T-helper 9 cell (primary cell): ENCODE results near the gene NUDT15.
"Not testable (repeated sequence)": the region's sequence is repeated elsewhere in the genome, so short reads cannot be mapped to it uniquely, and the experiment has no call there.

Experiments
- DNase-seq: peaks from one replicate; pipeline ENCODE4 v3.0.0-alpha.2; 2020
- total RNA-seq, 2 donors: gene quantifications; one replicate each; lab custom pipeline; 2026; lab: John Stamatoyannopoulos, UW

NUDT15 gene
- total RNA-seq, result 12.9 to 28.5 reads per million in 2 donors

- peak; percentile 93 for DNase-seq
These were observed at the start of gene NUDT15 for GRCh38 chr13:48037346-48038173. TSS of gene NUDT15 (plus strand) at chr13:48037726. CDS start at chr13:48037747, 21 bp downstream.

GRCh38 chr13:47990427-47990826, 47.1 kb upstream of the NUDT15 start:
- DNase-seq, result no peak

GRCh38 chr13:47990920-47991466, 46.5 kb upstream of the NUDT15 start:
- no peak for DNase-seq

- DNase-seq, result no peak
These were observed 45.7 kb upstream of the NUDT15 start for GRCh38 chr13:47991859-47992258.

GRCh38 chr13:47997384-47997783, 40.1 kb upstream of the NUDT15 start:
- no peak for DNase-seq

- DNase-seq, result no peak
These were observed 37.6 kb upstream of the NUDT15 start for GRCh38 chr13:47999973-48000372.

GRCh38 chr13:48000559-48001113, 36.9 kb upstream of the NUDT15 start:
- DNase-seq, result peak; percentile 3

GRCh38 chr13:48001114-48001881, 36.2 kb upstream of the NUDT15 start, which contains the start of gene SUCLA2:
TSS of gene SUCLA2 (minus strand) at chr13:48001273. CDS start at chr13:48001269, 4 bp downstream.
- peak; percentile 82 for DNase-seq

- DNase-seq, result not testable (repeated sequence)
These were observed 35.5 kb upstream of the NUDT15 start for GRCh38 chr13:48001999-48002398.

- no peak for DNase-seq
These were observed 33.3 kb upstream of the NUDT15 start for GRCh38 chr13:48004201-48004600.

- DNase-seq, result no peak
These were observed 31.1 kb upstream of the NUDT15 start for GRCh38 chr13:48006396-48006795.

- no peak for DNase-seq
These were observed 28.2 kb upstream of the NUDT15 start for GRCh38 chr13:48009284-48009683.

- DNase-seq, result no peak
These were observed 26.8 kb upstream of the NUDT15 start for GRCh38 chr13:48010698-48011097.

- DNase-seq, result no peak
These were observed 24.9 kb upstream of the NUDT15 start for GRCh38 chr13:48012668-48013067.

GRCh38 chr13:48014359-48014758, 23.2 kb upstream of the NUDT15 start:
- no peak for DNase-seq

GRCh38 chr13:48018637-48019036, 18.9 kb upstream of the NUDT15 start:
- no peak for DNase-seq

- DNase-seq, result no peak
These were observed 17.7 kb upstream of the NUDT15 start for GRCh38 chr13:48019796-48020195.

GRCh38 chr13:48028066-48028465, 9.5 kb upstream of the NUDT15 start:
- no peak for DNase-seq

GRCh38 chr13:48029859-48030258, 7.7 kb upstream of the NUDT15 start:
- DNase-seq, result no peak

- no peak for DNase-seq
These were observed 1.2 kb downstream of the NUDT15 start for GRCh38 chr13:48038761-48039160.

- DNase-seq, result no peak
These were observed 2.5 kb downstream of the NUDT15 start for GRCh38 chr13:48040049-48040448.

GRCh38 chr13:48040896-48041295, 3.4 kb downstream of the NUDT15 start:
- DNase-seq, result no peak

- DNase-seq, result no peak
These were observed 5.4 kb downstream of the NUDT15 start for GRCh38 chr13:48042894-48043293.
